GM23338 (cell line): ENCODE measurements around the gene RAB30. TPM values are rescaled to one million over a fixed set of nuclear protein-coding genes. Genes with fewer than 3 reads are reported as not detected.

ENCODE experiments used
- ATAC-seq: fragments of 200-7000 bp; cut with Tn5 transposase; 3 replicates; pipeline ENCODE4 v1.9.1; 2020
- DNase-seq: peaks from one replicate; pipeline ENCODE4 v3.0.0-alpha.2; 2015; ENCODE audit warnings: low spot score
- H2AFZ ChIP-seq: fragments of 200-600 bp; sonication (generic); 2 replicates; pipeline ENCODE4 v1.8.0; 2016; ENCODE audit warnings: antibody characterized with exemption, mild to moderate bottlenecking, moderate library complexity
- H3F3A ChIP-seq: fragments of 200-600 bp; sonication (generic); replicated peaks from 2 replicates; pipeline ENCODE4 v1.8.0; 2017; ENCODE audit warnings: antibody characterized with exemption, mixed run types, low read depth
- H3K27ac ChIP-seq: fragments of 200-600 bp; sonication (generic); 2 replicates; pipeline ENCODE4 v1.6.1; 2016; ENCODE audit warnings: low read depth
- H3K27me3 ChIP-seq: fragments of 200-600 bp; sonication (generic); 2 replicates; pipeline ENCODE4 v1.8.0; 2016; ENCODE audit warnings: mild to moderate bottlenecking, mixed run types, moderate library complexity; ENCODE audit not compliant: insufficient read depth
- H3K36me3 ChIP-seq: fragments of 200-600 bp; sonication (generic); 2 replicates; pipeline ENCODE4 v1.8.0; 2016; ENCODE audit warnings: mild to moderate bottlenecking; ENCODE audit not compliant: insufficient read depth
- H3K4me1 ChIP-seq: fragments of 200-600 bp; sonication (generic); 2 replicates; pipeline ENCODE4 v1.8.0; 2016; ENCODE audit warnings: mild to moderate bottlenecking, moderate library complexity; ENCODE audit not compliant: insufficient read depth
- H3K4me2 ChIP-seq: fragments of 200-600 bp; sonication (generic); 2 replicates; pipeline ENCODE4 v1.7.1; 2017; ENCODE audit warnings: mixed run types
- H3K4me3 ChIP-seq: fragments of 200-600 bp; sonication (generic); 2 replicates; pipeline ENCODE4 v1.6.1; 2016; ENCODE audit warnings: mixed run types
- H3K79me2 ChIP-seq: fragments of 200-600 bp; sonication (generic); replicated peaks from 2 replicates; pipeline ENCODE4 v1.8.0; 2017; ENCODE audit warnings: mild to moderate bottlenecking; ENCODE audit not compliant: insufficient read depth
- H3K9me2 ChIP-seq: fragments of 200-600 bp; sonication (generic); 2 replicates; pipeline ENCODE4 v1.8.0; 2017; ENCODE audit not compliant: insufficient read depth
- H4K20me1 ChIP-seq: fragments of 200-600 bp; sonication (generic); replicated peaks from 2 replicates; pipeline ENCODE4 v1.8.0; 2017; ENCODE audit warnings: mild to moderate bottlenecking; ENCODE audit not compliant: insufficient read depth
- H3K27ac Mint-ChIP-seq: 2 replicates; pipeline ENCODE4 v1.8.0; 2020; ENCODE audit warnings: inconsistent platforms, mild to moderate bottlenecking, moderate library complexity, mixed read lengths
- H3K27me3 Mint-ChIP-seq: 3 replicates; pipeline ENCODE4 v1.8.0; 2022; ENCODE audit warnings: low read depth, mild to moderate bottlenecking, moderate library complexity, mixed read lengths, inconsistent platforms; ENCODE audit not compliant: insufficient read depth, poor library complexity
- H3K36me3 Mint-ChIP-seq: 3 replicates; pipeline ENCODE4 v1.8.0; 2021; ENCODE audit warnings: low read depth, mild to moderate bottlenecking, inconsistent platforms, moderate library complexity, mixed read lengths
- H3K4me1 Mint-ChIP-seq: 3 replicates; pipeline ENCODE4 v1.8.0; 2020; ENCODE audit warnings: mild to moderate bottlenecking, inconsistent platforms, mixed read lengths
- H3K4me3 Mint-ChIP-seq: 3 replicates; pipeline ENCODE4 v1.8.0; 2021; ENCODE audit warnings: moderate library complexity, mild to moderate bottlenecking, inconsistent platforms, mixed read lengths
- H3K9me3 Mint-ChIP-seq: 3 replicates; pipeline ENCODE4 v1.8.0; 2020; ENCODE audit warnings: moderate library complexity, mild to moderate bottlenecking, inconsistent platforms, mixed read lengths
- CREB1 ChIP-seq: fragments of 250-450 bp; sonication (Bioruptor Pico); IDR thresholded peaks from 2 replicates; pipeline ENCODE4 v1.5.0; 2020; ENCODE audit warnings: low read depth, mild to moderate bottlenecking, moderate library complexity
- EZH2 ChIP-seq: fragments of 200-600 bp; sonication (generic); IDR thresholded peaks from one replicate; pipeline ENCODE4 v1.8.0; 2017; ENCODE audit warnings: antibody characterized with exemption, mild to moderate bottlenecking, low read depth; ENCODE audit not compliant: unreplicated experiment
- EZH2phosphoT487 ChIP-seq: fragments of 200-600 bp; sonication (generic); IDR thresholded peaks from one replicate; pipeline ENCODE4 v1.8.1; 2018; ENCODE audit warnings: antibody characterized with exemption; ENCODE audit not compliant: unreplicated experiment
- JUNB ChIP-seq: IDR thresholded peaks from one replicate; pipeline ENCODE4 v1.6.1; 2016; ENCODE audit warnings: antibody characterized with exemption; ENCODE audit not compliant: unreplicated experiment
- NANOG ChIP-seq: IDR thresholded peaks from 2 replicates; pipeline ENCODE4 v1.6.1; 2016; ENCODE audit warnings: antibody characterized with exemption, borderline replicate concordance
- POLR2AphosphoS5 ChIP-seq: IDR thresholded peaks from 2 replicates; pipeline ENCODE4 v1.6.1; 2016; ENCODE audit warnings: antibody characterized with exemption, low read depth
- STAT1 ChIP-seq: IDR thresholded peaks from one replicate; pipeline ENCODE4 v1.6.1; 2016; ENCODE audit warnings: antibody characterized with exemption; ENCODE audit not compliant: unreplicated experiment
- ZNF114 ChIP-seq: fragments of 250-450 bp; sonication (Bioruptor Pico); IDR thresholded peaks from 2 replicates; pipeline ENCODE4 v1.5.0; 2020; ENCODE audit warnings: mild to moderate bottlenecking, moderate library complexity
- ZNF331 ChIP-seq: fragments of 250-450 bp; sonication (Bioruptor Pico); IDR thresholded peaks from 2 replicates; pipeline ENCODE4 v1.5.0; 2020; ENCODE audit warnings: low read depth, mild to moderate bottlenecking, moderate library complexity
- polyA plus RNA-seq: library from polyadenylated mRNA; unstranded; fragments of >200 nt; fragmentation: Nextera tagmentation; extraction: Ambion mirVana; gene quantifications from 2 replicates; pipeline ENCODE4 v1.2.1, GENCODE V29; 2016
- total RNA-seq: library from RNA; depleted of rRNA; stranded (reverse); fragments of >200 nt; shearing (Covaris generic); gene quantifications from 2 replicates; pipeline ENCODE4 v1.2.3, GENCODE V29; 2014
- TF ChIP-seq, protein P1 (sequence below): IDR thresholded peaks from one replicate; pipeline ENCODE4 v1.6.1; 2018; ENCODE audit warnings: antibody characterized with exemption; ENCODE audit not compliant: unreplicated experiment
- TF ChIP-seq, protein P2 (sequence below), 2 experiments: fragments of 200-600 bp in 1 of 2; sonication (generic) in 1 of 2; conservative IDR thresholded peaks; 2 replicates each; pipeline versions ENCODE4 v1.5.1 to v1.6.1; 2016 to 2017; ENCODE audit warnings: antibody characterized with exemption in 2 of 2, low read depth in 2 of 2, mild to moderate bottlenecking in 2 of 2, moderate library complexity in 1 of 2
- TF ChIP-seq, protein P3 (sequence below): fragments of 250-450 bp; sonication (Bioruptor Pico); IDR thresholded peaks from 2 replicates; pipeline ENCODE4 v1.5.0; 2020; ENCODE audit warnings: mild to moderate bottlenecking, moderate library complexity
- TF ChIP-seq, protein P4 (sequence below): IDR thresholded peaks from 2 replicates; pipeline ENCODE4 v1.6.1; 2016; ENCODE audit warnings: antibody characterized with exemption

RAB30 gene
- total and polyA plus RNA-seq, 2 experiments from 2014 or later: 3.3 to 6.6 TPM

DNA sequence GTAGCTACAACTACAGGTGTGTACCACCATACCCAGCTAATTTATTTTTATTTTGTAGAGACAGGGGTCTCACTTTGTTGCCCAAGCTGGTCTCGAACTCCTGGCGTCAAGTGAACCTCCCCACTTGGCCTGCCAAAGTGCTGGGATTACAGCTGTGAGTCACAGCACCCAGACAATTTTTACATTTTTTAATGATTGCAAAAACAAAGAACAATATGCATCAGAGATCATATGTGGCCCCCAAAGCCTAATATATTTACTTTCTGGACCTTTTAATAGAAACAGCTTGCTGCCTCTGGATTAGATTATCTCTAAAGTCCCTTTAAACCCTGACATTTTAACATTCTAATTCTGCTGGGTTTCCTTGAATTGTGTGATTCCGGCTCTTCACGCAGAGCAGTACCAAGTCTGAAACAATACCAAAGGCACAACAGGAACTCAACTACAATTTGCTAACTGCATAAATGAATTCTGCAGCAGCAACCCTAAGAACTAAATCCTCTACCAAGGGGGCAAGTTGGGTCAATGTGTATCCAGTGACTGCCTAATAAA is 25.0 kb downstream of the RAB30 start:
- H3K27ac Mint-ChIP-seq: no peak overlapping the region
- peaks cover 14% of the 10 kb centered on the region for H3K4me1 Mint-ChIP-seq
- Histone ChIP-seq H3K4me3 (no peak overlapping the region), H3K9me2 (no peaks in the 10 kb centered on the region), H3K79me2 (peaks cover 8% of the 10 kb centered on the region; the same call in 1 of the 2 replicates), H3K27me3 (no peaks in the 10 kb centered on the region), H3K4me2 (no peak overlapping the region), H3K36me3 (no peaks in the 10 kb centered on the region), H2AFZ (no peak overlapping the region), H3F3A (no peaks in the 10 kb centered on the region), H4K20me1 (no peaks in the 10 kb centered on the region), H3K4me1 (peaks cover 11% of the 10 kb centered on the region), H3K27ac (no peak overlapping the region)
- TF ChIP-seq, protein P1, sequence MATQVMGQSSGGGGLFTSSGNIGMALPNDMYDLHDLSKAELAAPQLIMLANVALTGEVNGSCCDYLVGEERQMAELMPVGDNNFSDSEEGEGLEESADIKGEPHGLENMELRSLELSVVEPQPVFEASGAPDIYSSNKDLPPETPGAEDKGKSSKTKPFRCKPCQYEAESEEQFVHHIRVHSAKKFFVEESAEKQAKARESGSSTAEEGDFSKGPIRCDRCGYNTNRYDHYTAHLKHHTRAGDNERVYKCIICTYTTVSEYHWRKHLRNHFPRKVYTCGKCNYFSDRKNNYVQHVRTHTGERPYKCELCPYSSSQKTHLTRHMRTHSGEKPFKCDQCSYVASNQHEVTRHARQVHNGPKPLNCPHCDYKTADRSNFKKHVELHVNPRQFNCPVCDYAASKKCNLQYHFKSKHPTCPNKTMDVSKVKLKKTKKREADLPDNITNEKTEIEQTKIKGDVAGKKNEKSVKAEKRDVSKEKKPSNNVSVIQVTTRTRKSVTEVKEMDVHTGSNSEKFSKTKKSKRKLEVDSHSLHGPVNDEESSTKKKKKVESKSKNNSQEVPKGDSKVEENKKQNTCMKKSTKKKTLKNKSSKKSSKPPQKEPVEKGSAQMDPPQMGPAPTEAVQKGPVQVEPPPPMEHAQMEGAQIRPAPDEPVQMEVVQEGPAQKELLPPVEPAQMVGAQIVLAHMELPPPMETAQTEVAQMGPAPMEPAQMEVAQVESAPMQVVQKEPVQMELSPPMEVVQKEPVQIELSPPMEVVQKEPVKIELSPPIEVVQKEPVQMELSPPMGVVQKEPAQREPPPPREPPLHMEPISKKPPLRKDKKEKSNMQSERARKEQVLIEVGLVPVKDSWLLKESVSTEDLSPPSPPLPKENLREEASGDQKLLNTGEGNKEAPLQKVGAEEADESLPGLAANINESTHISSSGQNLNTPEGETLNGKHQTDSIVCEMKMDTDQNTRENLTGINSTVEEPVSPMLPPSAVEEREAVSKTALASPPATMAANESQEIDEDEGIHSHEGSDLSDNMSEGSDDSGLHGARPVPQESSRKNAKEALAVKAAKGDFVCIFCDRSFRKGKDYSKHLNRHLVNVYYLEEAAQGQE: no peak
- TF ChIP-seq JUNB: no peak
- TF ChIP-seq, protein P2, sequence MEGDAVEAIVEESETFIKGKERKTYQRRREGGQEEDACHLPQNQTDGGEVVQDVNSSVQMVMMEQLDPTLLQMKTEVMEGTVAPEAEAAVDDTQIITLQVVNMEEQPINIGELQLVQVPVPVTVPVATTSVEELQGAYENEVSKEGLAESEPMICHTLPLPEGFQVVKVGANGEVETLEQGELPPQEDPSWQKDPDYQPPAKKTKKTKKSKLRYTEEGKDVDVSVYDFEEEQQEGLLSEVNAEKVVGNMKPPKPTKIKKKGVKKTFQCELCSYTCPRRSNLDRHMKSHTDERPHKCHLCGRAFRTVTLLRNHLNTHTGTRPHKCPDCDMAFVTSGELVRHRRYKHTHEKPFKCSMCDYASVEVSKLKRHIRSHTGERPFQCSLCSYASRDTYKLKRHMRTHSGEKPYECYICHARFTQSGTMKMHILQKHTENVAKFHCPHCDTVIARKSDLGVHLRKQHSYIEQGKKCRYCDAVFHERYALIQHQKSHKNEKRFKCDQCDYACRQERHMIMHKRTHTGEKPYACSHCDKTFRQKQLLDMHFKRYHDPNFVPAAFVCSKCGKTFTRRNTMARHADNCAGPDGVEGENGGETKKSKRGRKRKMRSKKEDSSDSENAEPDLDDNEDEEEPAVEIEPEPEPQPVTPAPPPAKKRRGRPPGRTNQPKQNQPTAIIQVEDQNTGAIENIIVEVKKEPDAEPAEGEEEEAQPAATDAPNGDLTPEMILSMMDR (conservative IDR thresholded peaks at IDR 0.05; ENCODE audit: low read depth in 2 of 2): no peak
- no peak for TF ChIP-seq STAT1
- TF ChIP-seq CREB1: no peak
- TF ChIP-seq, protein P3, sequence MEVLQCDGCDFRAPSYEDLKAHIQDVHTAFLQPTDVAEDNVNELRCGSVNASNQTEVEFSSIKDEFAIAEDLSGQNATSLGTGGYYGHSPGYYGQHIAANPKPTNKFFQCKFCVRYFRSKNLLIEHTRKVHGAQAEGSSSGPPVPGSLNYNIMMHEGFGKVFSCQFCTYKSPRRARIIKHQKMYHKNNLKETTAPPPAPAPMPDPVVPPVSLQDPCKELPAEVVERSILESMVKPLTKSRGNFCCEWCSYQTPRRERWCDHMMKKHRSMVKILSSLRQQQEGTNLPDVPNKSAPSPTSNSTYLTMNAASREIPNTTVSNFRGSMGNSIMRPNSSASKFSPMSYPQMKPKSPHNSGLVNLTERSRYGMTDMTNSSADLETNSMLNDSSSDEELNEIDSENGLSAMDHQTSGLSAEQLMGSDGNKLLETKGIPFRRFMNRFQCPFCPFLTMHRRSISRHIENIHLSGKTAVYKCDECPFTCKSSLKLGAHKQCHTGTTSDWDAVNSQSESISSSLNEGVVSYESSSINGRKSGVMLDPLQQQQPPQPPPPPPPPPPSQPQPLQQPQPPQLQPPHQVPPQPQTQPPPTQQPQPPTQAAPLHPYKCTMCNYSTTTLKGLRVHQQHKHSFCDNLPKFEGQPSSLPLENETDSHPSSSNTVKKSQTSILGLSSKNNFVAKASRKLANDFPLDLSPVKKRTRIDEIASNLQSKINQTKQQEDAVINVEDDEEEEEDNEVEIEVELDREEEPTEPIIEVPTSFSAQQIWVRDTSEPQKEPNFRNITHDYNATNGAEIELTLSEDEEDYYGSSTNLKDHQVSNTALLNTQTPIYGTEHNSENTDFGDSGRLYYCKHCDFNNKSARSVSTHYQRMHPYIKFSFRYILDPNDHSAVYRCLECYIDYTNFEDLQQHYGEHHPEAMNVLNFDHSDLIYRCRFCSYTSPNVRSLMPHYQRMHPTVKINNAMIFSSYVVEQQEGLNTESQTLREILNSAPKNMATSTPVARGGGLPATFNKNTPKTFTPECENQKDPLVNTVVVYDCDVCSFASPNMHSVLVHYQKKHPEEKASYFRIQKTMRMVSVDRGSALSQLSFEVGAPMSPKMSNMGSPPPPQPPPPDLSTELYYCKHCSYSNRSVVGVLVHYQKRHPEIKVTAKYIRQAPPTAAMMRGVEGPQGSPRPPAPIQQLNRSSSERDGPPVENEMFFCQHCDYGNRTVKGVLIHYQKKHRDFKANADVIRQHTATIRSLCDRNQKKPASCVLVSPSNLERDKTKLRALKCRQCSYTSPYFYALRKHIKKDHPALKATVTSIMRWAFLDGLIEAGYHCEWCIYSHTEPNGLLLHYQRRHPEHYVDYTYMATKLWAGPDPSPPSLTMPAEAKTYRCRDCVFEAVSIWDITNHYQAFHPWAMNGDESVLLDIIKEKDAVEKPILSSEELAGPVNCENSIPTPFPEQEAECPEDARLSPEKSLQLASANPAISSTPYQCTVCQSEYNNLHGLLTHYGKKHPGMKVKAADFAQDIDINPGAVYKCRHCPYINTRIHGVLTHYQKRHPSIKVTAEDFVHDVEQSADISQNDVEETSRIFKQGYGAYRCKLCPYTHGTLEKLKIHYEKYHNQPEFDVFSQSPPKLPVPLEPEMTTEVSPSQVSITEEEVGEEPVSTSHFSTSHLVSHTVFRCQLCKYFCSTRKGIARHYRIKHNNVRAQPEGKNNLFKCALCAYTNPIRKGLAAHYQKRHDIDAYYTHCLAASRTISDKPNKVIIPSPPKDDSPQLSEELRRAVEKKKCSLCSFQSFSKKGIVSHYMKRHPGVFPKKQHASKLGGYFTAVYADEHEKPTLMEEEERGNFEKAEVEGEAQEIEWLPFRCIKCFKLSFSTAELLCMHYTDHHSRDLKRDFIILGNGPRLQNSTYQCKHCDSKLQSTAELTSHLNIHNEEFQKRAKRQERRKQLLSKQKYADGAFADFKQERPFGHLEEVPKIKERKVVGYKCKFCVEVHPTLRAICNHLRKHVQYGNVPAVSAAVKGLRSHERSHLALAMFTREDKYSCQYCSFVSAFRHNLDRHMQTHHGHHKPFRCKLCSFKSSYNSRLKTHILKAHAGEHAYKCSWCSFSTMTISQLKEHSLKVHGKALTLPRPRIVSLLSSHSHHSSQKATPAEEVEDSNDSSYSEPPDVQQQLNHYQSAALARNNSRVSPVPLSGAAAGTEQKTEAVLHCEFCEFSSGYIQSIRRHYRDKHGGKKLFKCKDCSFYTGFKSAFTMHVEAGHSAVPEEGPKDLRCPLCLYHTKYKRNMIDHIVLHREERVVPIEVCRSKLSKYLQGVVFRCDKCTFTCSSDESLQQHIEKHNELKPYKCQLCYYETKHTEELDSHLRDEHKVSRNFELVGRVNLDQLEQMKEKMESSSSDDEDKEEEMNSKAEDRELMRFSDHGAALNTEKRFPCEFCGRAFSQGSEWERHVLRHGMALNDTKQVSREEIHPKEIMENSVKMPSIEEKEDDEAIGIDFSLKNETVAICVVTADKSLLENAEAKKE (CRISPR knock-in tag): no peak
- TF ChIP-seq, protein P4, sequence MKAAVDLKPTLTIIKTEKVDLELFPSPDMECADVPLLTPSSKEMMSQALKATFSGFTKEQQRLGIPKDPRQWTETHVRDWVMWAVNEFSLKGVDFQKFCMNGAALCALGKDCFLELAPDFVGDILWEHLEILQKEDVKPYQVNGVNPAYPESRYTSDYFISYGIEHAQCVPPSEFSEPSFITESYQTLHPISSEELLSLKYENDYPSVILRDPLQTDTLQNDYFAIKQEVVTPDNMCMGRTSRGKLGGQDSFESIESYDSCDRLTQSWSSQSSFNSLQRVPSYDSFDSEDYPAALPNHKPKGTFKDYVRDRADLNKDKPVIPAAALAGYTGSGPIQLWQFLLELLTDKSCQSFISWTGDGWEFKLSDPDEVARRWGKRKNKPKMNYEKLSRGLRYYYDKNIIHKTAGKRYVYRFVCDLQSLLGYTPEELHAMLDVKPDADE: no peak
- TF ChIP-seq NANOG: no peak
- TF ChIP-seq POLR2AphosphoS5: no peak
- no peak for TF ChIP-seq ZNF331
- TF ChIP-seq ZNF114 (CRISPR knock-in tag): no peak
- no peak for TF ChIP-seq EZH2
- TF ChIP-seq EZH2phosphoT487: no peak
- no peaks in the 10 kb centered on the region for H3K27me3 Mint-ChIP-seq
- no peak for DNase-seq
- no peak overlapping the region for H3K4me3 Mint-ChIP-seq
- no peaks in the 10 kb centered on the region for H3K36me3 Mint-ChIP-seq
- H3K9me3 Mint-ChIP-seq: no peaks in the 10 kb centered on the region
- ATAC-seq: no peak
